ENCODE measurements around the gene SOSTDC1.

The SOSTDC1 gene

DNA sequence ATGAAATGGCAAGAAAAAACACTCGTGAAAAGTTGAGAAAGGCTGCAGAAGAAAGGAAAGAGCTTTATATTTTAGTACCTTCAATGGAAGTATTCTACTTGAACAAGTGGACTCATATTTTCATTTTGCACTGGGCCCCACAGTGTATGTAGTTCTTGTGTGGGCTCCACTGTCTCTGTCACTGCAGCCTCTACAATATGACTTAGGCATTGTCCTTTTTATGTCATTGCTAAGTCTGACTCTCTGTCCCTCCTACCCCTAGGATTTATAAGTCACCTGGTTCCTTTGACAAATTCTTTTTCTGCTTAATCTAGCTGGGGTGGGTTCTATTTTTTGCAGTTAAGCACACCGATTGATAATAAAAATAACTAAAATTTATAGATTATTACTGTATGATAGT lies 27.7 kb upstream of the SOSTDC1 start:
- Histone ChIP-seq H3K9ac (ENCODE audit: low read depth, low read length) (no peak overlapping the region), H3K36me3 (ENCODE audit: insufficient read depth, low read depth, low read length) (no peaks in the 10 kb centered on the region), H3K27ac (ENCODE audit: low read length) (no peak overlapping the region), H3K9me3 (ENCODE audit: insufficient read depth, low read depth, low read length) (no peaks in the 10 kb centered on the region), H3K4me3 (ENCODE audit: low read length) (no peak overlapping the region), H3K4me1 (ENCODE audit: insufficient read depth, low read length) (no peaks in the 10 kb centered on the region), H3K27me3 (ENCODE audit: insufficient read depth, low read length) (no peaks in the 10 kb centered on the region)

DNA sequence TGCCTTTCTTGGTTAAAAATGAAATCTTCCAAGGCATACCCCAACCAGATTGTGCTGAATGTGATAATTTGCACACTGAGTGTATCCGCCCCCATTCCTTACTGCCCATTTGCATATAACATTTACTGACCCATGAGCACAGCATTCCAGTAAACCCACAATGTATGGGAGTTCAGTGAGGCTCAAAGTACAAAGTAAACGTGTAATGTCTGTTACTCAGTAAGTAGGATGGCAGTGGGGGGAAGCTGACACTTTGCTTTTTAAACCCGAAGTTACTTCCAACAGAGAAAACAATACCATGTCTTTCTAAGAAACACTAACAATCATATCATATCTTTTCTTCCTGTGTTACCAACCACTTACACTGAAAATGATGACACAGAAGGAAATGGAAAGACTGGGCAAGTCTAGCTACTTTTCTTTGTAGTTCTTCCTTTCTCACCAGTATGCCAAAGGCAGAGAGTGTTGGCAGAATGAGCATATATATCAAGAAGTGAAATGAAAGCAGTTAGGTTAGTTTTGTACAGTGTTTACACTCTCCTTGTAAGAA lies 27.1 kb upstream of the SOSTDC1 start:
- Histone ChIP-seq H3K4me1 (ENCODE audit: insufficient read depth, low read length) (no peaks in the 10 kb centered on the region), H3K9ac (ENCODE audit: low read depth, low read length) (no peak overlapping the region), H3K9me3 (ENCODE audit: insufficient read depth, low read depth, low read length) (no peaks in the 10 kb centered on the region), H3K27me3 (ENCODE audit: insufficient read depth, low read length) (no peaks in the 10 kb centered on the region), H3K27ac (ENCODE audit: low read length) (no peak overlapping the region), H3K36me3 (ENCODE audit: insufficient read depth, low read depth, low read length) (no peaks in the 10 kb centered on the region), H3K4me3 (ENCODE audit: low read length) (no peak overlapping the region)

DNA sequence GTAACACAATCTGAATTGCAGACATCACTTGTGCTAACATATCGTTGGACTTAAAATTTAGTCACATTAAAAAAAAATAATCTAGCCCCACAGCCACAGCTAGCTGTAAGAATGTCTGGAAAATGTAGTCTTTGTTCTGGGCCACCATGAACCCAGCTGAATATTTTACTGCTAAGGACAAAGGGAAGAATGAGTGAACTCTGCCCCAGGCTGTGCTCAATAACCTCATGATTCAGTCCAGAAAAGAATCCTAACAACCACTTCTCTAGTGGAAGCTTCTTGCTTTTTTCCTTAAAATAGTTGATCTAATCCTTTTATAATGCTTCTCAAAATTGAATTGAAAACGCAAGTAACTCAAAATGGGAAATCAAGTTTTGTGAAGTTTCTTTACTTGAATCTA lies 25.6 kb upstream of the SOSTDC1 start:
- H3K9ac ChIP-seq (ENCODE audit: low read depth, low read length): no peak overlapping the region
- no peaks in the 10 kb centered on the region for H3K4me1 ChIP-seq (ENCODE audit: insufficient read depth, low read length)

DNA sequence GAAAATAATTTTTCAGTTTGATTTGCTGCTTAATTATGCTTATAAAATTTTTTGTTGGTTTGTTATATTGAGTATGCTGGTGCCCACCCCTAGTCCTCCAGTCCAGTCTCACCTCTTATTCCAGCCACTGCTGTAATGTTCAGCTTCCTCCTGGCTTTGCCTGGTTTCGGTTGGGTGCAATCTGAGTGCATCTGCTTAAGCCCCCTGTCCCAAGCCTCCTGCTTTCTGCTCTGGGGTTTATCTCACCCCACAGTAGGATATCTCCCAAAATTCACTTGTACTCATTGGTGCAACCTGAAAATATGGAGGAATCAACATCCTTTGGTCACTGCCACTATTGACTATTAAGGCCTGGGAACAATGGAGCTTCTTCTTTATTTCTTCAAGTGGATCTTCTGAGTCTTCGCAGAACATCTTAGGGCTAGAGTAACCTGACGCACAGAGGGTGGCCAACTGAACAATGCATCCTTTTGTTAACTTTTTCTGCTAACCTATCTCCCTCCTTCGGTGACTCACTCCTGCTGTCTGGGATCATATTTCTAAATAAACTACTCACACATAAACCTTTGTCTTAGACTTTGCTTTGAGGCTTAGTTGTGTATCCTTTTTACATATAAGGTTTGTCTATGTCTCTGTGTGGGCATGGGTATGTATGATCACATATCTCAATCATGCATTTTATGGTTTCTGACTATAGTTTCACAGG lies 19.1 kb upstream of the SOSTDC1 start:
- H3K27me3 ChIP-seq (ENCODE audit: insufficient read depth, low read length): no peaks in the 10 kb centered on the region
- H3K9me3 ChIP-seq (ENCODE audit: insufficient read depth, low read depth, low read length): no peaks in the 10 kb centered on the region
- H3K27ac ChIP-seq (ENCODE audit: low read length): no peak overlapping the region
- H3K4me1 ChIP-seq (ENCODE audit: insufficient read depth, low read length): peaks cover 4% of the 10 kb centered on the region; the same call in 1 of the 2 replicates
- no peak overlapping the region for H3K9ac ChIP-seq (ENCODE audit: low read depth, low read length)
- H3K4me3 ChIP-seq (ENCODE audit: low read length): no peak overlapping the region
- no peaks in the 10 kb centered on the region for H3K36me3 ChIP-seq (ENCODE audit: insufficient read depth, low read depth, low read length)

More for the DNA sequence above, 25.6 kb upstream of the SOSTDC1 start:
- Histone ChIP-seq H3K9me3 (ENCODE audit: insufficient read depth, low read depth, low read length) (no peaks in the 10 kb centered on the region), H3K27ac (ENCODE audit: low read length) (no peak overlapping the region), H3K4me3 (ENCODE audit: low read length) (no peak overlapping the region), H3K27me3 (ENCODE audit: insufficient read depth, low read length) (no peaks in the 10 kb centered on the region), H3K36me3 (ENCODE audit: insufficient read depth, low read depth, low read length) (no peaks in the 10 kb centered on the region)

DNA sequence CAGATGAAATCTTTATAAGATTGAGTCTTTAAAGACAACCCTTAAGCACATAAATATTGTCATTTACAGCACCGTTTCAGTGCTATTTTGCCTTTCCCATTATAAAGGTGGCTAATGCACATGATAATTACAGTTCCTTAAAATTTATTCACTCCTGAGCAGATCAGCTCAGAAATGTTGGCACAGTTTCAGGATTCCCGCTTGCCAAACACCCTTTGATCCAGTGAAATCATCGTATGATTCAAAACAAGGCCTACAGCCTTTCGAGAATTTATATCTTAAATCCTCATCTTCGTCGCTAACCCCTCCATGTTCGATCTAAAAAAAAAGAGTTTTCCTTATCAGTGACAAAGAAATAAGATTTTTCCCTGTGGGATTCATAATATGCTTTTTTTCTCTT lies 14.1 kb upstream of the SOSTDC1 start:
- no peak overlapping the region for H3K9ac ChIP-seq (ENCODE audit: low read depth, low read length)
- H3K4me3 ChIP-seq (ENCODE audit: low read length): no peak overlapping the region
- H3K9me3 ChIP-seq (ENCODE audit: insufficient read depth, low read depth, low read length): no peaks in the 10 kb centered on the region
- no peaks in the 10 kb centered on the region for H3K36me3 ChIP-seq (ENCODE audit: insufficient read depth, low read depth, low read length)
- 0 out of 2 replicates have a peak, but pooled peaks cover 1% of the 10 kb centered on the region for H3K4me1 ChIP-seq (ENCODE audit: insufficient read depth, low read length)
- no peak overlapping the region for H3K27ac ChIP-seq (ENCODE audit: low read length)
- H3K27me3 ChIP-seq (ENCODE audit: insufficient read depth, low read length): no peaks in the 10 kb centered on the region

DNA sequence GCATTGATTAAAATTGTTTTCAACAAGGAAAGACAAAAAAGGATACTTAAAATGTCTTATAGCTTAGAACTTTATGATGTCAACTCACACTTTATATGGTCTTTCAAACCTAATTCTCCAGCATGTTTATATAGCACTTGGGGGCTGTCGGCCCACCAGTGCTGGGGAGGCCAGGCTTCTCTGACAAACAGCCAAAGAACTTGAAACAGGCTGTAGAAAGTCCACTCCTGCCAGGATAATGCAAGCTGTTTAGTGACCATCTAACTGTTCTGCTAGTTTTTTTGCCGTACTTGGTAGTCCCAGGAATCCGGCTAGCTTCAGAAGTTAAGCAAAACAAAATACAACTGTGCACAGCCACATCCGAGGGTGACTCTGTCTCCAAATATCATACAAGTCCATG lies 13.6 kb upstream of the SOSTDC1 start:
- Histone ChIP-seq H3K36me3 (ENCODE audit: insufficient read depth, low read depth, low read length) (no peaks in the 10 kb centered on the region), H3K9ac (ENCODE audit: low read depth, low read length) (no peak overlapping the region), H3K9me3 (ENCODE audit: insufficient read depth, low read depth, low read length) (no peaks in the 10 kb centered on the region), H3K4me3 (ENCODE audit: low read length) (no peak overlapping the region), H3K27me3 (ENCODE audit: insufficient read depth, low read length) (no peaks in the 10 kb centered on the region), H3K27ac (ENCODE audit: low read length) (no peak overlapping the region), H3K4me1 (ENCODE audit: insufficient read depth, low read length) (no peaks in the 10 kb centered on the region)

DNA sequence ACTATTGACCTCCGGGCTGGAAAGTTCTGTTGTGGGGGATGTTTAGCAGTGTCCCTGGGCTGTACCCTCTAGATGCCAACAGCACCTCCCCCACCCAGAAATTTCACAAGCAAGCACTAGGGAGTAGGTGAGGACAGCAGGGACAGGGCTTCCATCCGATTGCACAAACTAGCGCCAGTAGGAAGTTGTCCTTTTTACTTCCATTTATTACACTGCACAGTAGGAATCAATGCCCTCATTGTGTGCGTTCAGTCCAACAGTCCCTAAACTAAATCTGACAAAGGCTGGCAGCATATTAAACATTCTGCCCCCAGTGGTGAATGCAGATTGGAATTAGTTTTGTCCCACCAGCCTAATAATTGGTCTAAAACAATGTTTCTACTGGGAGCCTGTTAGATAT lies 6.4 kb upstream of the SOSTDC1 start:
- no peak overlapping the region for H3K4me3 ChIP-seq (ENCODE audit: low read length)
- no peaks in the 10 kb centered on the region for H3K27me3 ChIP-seq (ENCODE audit: insufficient read depth, low read length)
- no peaks in the 10 kb centered on the region for H3K9me3 ChIP-seq (ENCODE audit: insufficient read depth, low read depth, low read length)
- H3K36me3 ChIP-seq (ENCODE audit: insufficient read depth, low read depth, low read length): no peaks in the 10 kb centered on the region
- no peaks in the 10 kb centered on the region for H3K4me1 ChIP-seq (ENCODE audit: insufficient read depth, low read length)
- no peak overlapping the region for H3K27ac ChIP-seq (ENCODE audit: low read length)
- no peak overlapping the region for H3K9ac ChIP-seq (ENCODE audit: low read depth, low read length)

DNA sequence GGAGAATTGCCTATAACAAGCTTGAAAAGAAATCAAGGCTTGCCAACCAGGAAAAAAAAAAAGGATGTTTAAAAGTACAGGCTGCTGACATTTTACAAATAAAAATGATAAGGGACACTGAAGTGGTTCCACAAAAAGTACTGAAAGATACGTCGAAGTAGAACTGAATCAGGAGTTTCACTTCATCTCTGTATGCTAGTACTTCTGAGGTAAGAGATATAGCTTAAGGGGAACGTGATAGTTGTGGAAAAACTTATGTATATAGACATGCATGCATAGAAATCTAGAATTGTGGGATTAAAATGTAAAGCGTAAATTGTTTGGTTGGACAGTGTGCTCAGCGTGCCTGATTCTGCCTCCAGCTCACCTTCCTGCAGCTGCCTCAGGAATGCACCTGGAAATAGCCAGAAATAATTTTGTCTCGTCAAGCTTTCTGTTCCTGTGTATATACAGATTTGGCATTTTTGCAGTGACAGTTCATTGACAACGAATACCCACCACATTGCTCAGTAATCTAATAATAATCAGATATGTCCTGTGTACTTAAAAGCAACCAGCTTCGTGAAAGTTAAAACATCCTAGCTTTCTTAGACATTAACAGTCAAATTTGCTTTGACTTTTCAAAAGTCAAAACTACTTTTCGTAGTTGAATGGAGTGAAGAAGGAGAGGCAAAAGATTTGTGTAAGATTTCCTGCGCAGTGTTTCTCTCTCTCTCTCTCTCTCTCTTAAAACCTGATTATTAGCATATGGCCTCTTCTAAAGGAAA lies 1.4 kb downstream of the SOSTDC1 start:
- H3K27me3 ChIP-seq (ENCODE audit: insufficient read depth, low read length): no peaks in the 10 kb centered on the region
- peak overlapping the region; percentile 18; the same call in 1 of the 2 replicates for H3K4me3 ChIP-seq (ENCODE audit: low read length)
- H3K36me3 ChIP-seq (ENCODE audit: insufficient read depth, low read depth, low read length): no peaks in the 10 kb centered on the region
- H3K27ac ChIP-seq (ENCODE audit: low read length): no peak overlapping the region
- H3K9ac ChIP-seq (ENCODE audit: low read depth, low read length): no peak overlapping the region
- H3K9me3 ChIP-seq (ENCODE audit: insufficient read depth, low read depth, low read length): no peaks in the 10 kb centered on the region
- peaks cover 31% of the 10 kb centered on the region; the same call in 1 of the 2 replicates for H3K4me1 ChIP-seq (ENCODE audit: insufficient read depth, low read length)

DNA sequence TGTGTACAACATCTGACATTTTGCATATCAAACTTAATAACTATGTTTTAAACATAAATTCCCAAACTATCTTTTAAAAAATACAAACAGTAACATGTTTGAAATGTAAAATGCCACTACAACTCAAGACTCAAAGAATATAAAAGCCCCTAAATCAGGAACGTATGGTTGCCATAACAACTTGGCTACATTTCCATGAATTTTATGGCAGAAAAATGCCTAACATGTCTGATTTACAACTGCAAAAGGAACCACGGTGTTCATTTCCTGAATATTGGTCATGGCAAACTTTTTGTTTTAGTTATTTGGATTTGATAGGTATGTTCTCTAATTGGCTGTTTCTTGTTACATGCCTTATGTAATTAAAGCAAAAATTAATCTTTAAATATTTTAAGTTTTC lies 2.0 kb downstream of the SOSTDC1 start:
- Histone ChIP-seq H3K36me3 (ENCODE audit: insufficient read depth, low read depth, low read length) (no peaks in the 10 kb centered on the region), H3K9ac (ENCODE audit: low read depth, low read length) (no peak overlapping the region), H3K9me3 (ENCODE audit: insufficient read depth, low read depth, low read length) (no peaks in the 10 kb centered on the region), H3K27me3 (ENCODE audit: insufficient read depth, low read length) (no peaks in the 10 kb centered on the region), H3K4me1 (ENCODE audit: insufficient read depth, low read length) (peaks cover 31% of the 10 kb centered on the region; the same call in 1 of the 2 replicates), H3K4me3 (ENCODE audit: low read length) (no peak overlapping the region), H3K27ac (ENCODE audit: low read length) (no peak overlapping the region)

DNA sequence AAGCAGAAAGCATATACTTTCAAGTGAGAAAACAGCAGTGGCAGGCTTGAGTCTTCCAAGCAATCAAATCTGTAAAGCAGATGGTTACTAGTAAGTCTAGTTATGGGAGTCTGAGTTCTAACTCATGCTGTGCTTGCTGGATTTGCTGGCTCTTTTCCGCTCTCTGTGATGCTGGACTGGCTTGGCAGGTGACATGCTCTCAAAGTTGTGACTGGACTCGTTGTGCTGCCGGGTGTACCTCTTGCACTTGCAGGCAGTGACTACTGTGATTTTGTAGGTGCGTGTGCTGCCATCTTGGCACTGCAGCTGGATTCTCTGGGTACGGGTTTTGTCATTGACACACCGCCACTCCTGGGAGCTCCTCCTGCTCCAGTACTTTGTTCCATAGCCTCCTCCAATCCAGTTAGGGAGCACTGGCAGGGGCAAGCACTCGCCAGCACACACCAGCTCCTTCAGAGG lies 3.1 kb downstream of the SOSTDC1 start:
- no peak overlapping the region for H3K9ac ChIP-seq (ENCODE audit: low read depth, low read length)
- H3K36me3 ChIP-seq (ENCODE audit: insufficient read depth, low read depth, low read length): no peaks in the 10 kb centered on the region
- no peaks in the 10 kb centered on the region for H3K9me3 ChIP-seq (ENCODE audit: insufficient read depth, low read depth, low read length)
- H3K4me1 ChIP-seq (ENCODE audit: insufficient read depth, low read length): peaks cover 31% of the 10 kb centered on the region; the same call in 1 of the 2 replicates
- no peaks in the 10 kb centered on the region for H3K27me3 ChIP-seq (ENCODE audit: insufficient read depth, low read length)
- no peak overlapping the region for H3K27ac ChIP-seq (ENCODE audit: low read length)
- no peak overlapping the region for H3K4me3 ChIP-seq (ENCODE audit: low read length)

DNA sequence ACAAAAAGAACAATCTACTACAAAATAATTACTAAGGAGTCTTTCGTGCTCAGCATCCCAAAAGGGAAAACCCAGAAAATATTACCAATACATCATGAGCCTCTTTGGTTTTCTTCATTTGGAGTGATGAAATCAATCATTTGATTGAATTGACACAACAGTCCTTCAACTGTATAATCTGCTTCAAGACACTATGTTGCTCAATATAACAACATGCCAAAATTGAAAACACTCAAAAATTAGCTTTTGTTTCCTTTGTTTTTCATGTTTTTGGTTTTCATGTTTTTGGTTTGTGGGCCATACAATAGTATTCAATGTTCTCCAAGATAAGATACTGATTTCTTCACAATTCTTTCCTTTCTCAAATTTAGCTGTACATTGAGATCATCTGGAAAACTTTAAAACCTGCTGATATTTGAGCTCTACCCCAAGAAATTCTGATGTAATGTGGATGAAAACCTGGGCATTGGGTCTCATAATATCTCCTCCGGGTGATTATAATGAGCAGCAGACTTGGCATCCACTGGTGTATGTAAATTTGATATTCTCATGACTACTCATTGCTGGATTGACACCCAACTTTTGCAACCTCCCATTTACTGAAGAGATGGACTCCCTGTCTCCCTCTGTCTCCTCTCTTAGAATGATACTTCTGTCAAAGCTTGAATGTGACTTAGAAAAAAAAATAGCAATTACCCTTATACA lies 4.6 kb downstream of the SOSTDC1 start:
- Histone ChIP-seq H3K27ac (ENCODE audit: low read length) (no peak overlapping the region), H3K9me3 (ENCODE audit: insufficient read depth, low read depth, low read length) (no peaks in the 10 kb centered on the region), H3K4me3 (ENCODE audit: low read length) (no peak overlapping the region), H3K9ac (ENCODE audit: low read depth, low read length) (no peak overlapping the region), H3K4me1 (ENCODE audit: insufficient read depth, low read length) (peaks cover 28% of the 10 kb centered on the region; the same call in 1 of the 2 replicates), H3K36me3 (ENCODE audit: insufficient read depth, low read depth, low read length) (no peaks in the 10 kb centered on the region), H3K27me3 (ENCODE audit: insufficient read depth, low read length) (no peaks in the 10 kb centered on the region)

Measured in iPS-20b (cell line).